Neural cell (in vitro differentiated cells): ENCODE results near the gene LECT2. TPM values are rescaled to one million over a fixed set of nuclear protein-coding genes. Genes with fewer than 3 reads are reported as not detected.

Experiments
- H2AFZ ChIP-seq: fragments of 200-600, 300-800 bp; sonication (generic), shearing (Covaris generic); 2 replicates; pipeline ENCODE4 v1.6.0; 2014; ENCODE audit warnings: low read depth, mild to moderate bottlenecking, antibody characterized with exemption, low read length, moderate library complexity
- H3F3A ChIP-seq: fragments of 200-600 bp; shearing (Covaris generic); 2 replicates; pipeline ENCODE4 v1.6.1; 2016; ENCODE audit warnings: mild to moderate bottlenecking, moderate library complexity, mixed read lengths, antibody characterized with exemption, low read length; ENCODE audit not compliant: insufficient read depth, poor library complexity, severe bottlenecking
- H3K27ac ChIP-seq: fragments of 200-600, 300-800 bp; sonication (generic), shearing (Covaris generic); 2 replicates; pipeline ENCODE4 v1.5.1; 2014; ENCODE audit warnings: mild to moderate bottlenecking, low read length, moderate library complexity
- H3K27me3 ChIP-seq: fragments of 300-800, 200-600 bp; sonication (generic), shearing (Covaris generic); 2 replicates; pipeline ENCODE4 v1.6.0; 2014; ENCODE audit warnings: mild to moderate bottlenecking, low read depth, low read length, moderate library complexity; ENCODE audit not compliant: insufficient read depth
- H3K36me3 ChIP-seq: fragments of 300-800, 200-600 bp; sonication (generic), shearing (Covaris generic); 2 replicates; pipeline ENCODE4 v1.5.1; 2014; ENCODE audit warnings: mild to moderate bottlenecking, antibody characterized with exemption, low read length, moderate library complexity; ENCODE audit not compliant: insufficient read depth
- H3K4me2 ChIP-seq: fragments of 300-800, 200-600 bp; sonication (generic), shearing (Covaris generic); 2 replicates; pipeline ENCODE4 v1.6.0; 2014; ENCODE audit warnings: mild to moderate bottlenecking, low read length
- H3K4me3 ChIP-seq: fragments of 300-800, 200-600 bp; sonication (generic), shearing (Covaris generic); 2 replicates; pipeline ENCODE4 v1.5.1; 2014; ENCODE audit warnings: mild to moderate bottlenecking, low read length, moderate library complexity
- H3K79me2 ChIP-seq: fragments of 200-600 bp; shearing (Covaris generic); replicated peaks from 2 replicates; pipeline ENCODE4 v1.6.0; 2014; ENCODE audit warnings: mild to moderate bottlenecking, low read length, moderate library complexity; ENCODE audit not compliant: insufficient read depth
- H3K9ac ChIP-seq: fragments of 300-800, 200-600 bp; sonication (generic), shearing (Covaris generic); 2 replicates; pipeline ENCODE4 v1.6.1; 2016; ENCODE audit warnings: mild to moderate bottlenecking, low read length, mixed read lengths
- H3K9me2 ChIP-seq: fragments of 200-600 bp; shearing (Covaris generic); 2 replicates; pipeline ENCODE4 v1.6.1; 2016; ENCODE audit warnings: mild to moderate bottlenecking, low read length, mixed read lengths; ENCODE audit not compliant: insufficient read depth
- H3K9me3 ChIP-seq: fragments of 200-600, 300-800 bp; sonication (generic), shearing (Covaris generic); 2 replicates; pipeline ENCODE4 v1.6.1; 2016; ENCODE audit warnings: mild to moderate bottlenecking, mixed run types, low read length, moderate library complexity, mixed read lengths
- H4K20me1 ChIP-seq: fragments of 200-600 bp; shearing (Covaris generic); 2 replicates; pipeline ENCODE4 v1.6.1; 2016; ENCODE audit warnings: mild to moderate bottlenecking, mixed run types; ENCODE audit not compliant: insufficient read depth
- EP300 ChIP-seq: fragments of 450-650 bp; conservative IDR thresholded peaks from 2 replicates; pipeline ENCODE4 v1.6.1; 2014; ENCODE audit warnings: antibody characterized with exemption, mild to moderate bottlenecking, moderate library complexity; ENCODE audit not compliant: poor library complexity, severe bottlenecking
- EZH2 ChIP-seq: fragments of 200-600, 300-800 bp; shearing (Covaris generic), sonication (generic); IDR thresholded peaks from 2 replicates; pipeline ENCODE4 v1.6.1; 2014; ENCODE audit warnings: antibody characterized with exemption, low read length, borderline replicate concordance, mild to moderate bottlenecking; ENCODE audit not compliant: insufficient read depth, poor library complexity, severe bottlenecking
- MXI1 ChIP-seq: fragments of 450-650 bp; conservative IDR thresholded peaks from 2 replicates; pipeline ENCODE4 v1.6.1; 2014; ENCODE audit warnings: antibody characterized with exemption, mild to moderate bottlenecking; ENCODE audit not compliant: poor library complexity, severe bottlenecking
- POLR2AphosphoS5 ChIP-seq: IDR thresholded peaks from 2 replicates; pipeline ENCODE4 v1.6.1; 2012
- RAD21 ChIP-seq: fragments of 450-650 bp; conservative IDR thresholded peaks from 2 replicates; pipeline ENCODE4 v1.6.1; 2014; ENCODE audit warnings: antibody characterized with exemption, mild to moderate bottlenecking, moderate library complexity
- REST ChIP-seq: IDR thresholded peaks from 2 replicates; pipeline ENCODE4 v1.6.1; 2012; ENCODE audit warnings: borderline replicate concordance
- SMC3 ChIP-seq: fragments of 450-650 bp; conservative IDR thresholded peaks from 2 replicates; pipeline ENCODE4 v1.6.1; 2014; ENCODE audit warnings: antibody characterized with exemption, mild to moderate bottlenecking, moderate library complexity; ENCODE audit not compliant: poor library complexity
- TAF1 ChIP-seq: IDR thresholded peaks from 2 replicates; pipeline ENCODE4 v1.6.1; 2012; ENCODE audit warnings: low read depth
- polyA plus RNA-seq: library from polyadenylated mRNA; depleted of rRNA; stranded (reverse); fragments of >200 nt; gene quantifications from 2 replicates; pipeline ENCODE4 v1.2.3, GENCODE V29; 2014
- TF ChIP-seq, protein P1 (sequence below): fragments of 450-650 bp; IDR thresholded peaks from 2 replicates; pipeline ENCODE4 v1.5.1; 2014; ENCODE audit warnings: antibody characterized with exemption, mild to moderate bottlenecking, moderate library complexity; ENCODE audit not compliant: poor library complexity, severe bottlenecking

Gene LECT2
- polyA plus RNA-seq, 1 donor from 2014 or later, result not detected

DNA sequence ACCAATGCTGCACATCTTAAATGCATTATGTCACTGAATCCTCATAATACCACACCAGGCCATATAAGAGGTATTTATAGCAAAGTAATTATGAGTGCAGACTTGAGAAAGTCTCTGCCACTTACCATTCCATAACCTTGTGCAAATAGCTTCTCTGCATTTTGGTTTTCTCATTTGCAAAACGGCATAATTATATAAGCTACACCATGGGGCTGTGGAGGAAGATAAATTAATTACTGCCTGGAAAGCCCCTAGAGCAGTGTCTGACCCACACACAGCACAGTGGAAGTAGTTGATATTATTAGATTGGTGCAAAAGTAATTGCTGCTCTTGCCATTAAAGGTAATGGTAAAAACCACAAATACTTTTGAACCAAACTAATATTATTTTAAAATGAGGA lies 49.6 kb downstream of the LECT2 start:
- Histone ChIP-seq H3K9ac (no peak overlapping the region), H3K27me3 (no peaks in the 10 kb centered on the region), H3K9me2 (no peaks in the 10 kb centered on the region), H3K79me2 (no peaks in the 10 kb centered on the region), H3K9me3 (no peaks in the 10 kb centered on the region), H3K36me3 (no peaks in the 10 kb centered on the region), H3F3A (no peaks in the 10 kb centered on the region), H4K20me1 (no peaks in the 10 kb centered on the region), H3K27ac (no peak overlapping the region), H3K4me3 (no peak overlapping the region), H2AFZ (no peak overlapping the region), H3K4me2 (no peak overlapping the region)
- no peak for TF ChIP-seq EZH2
- no peak for TF ChIP-seq POLR2AphosphoS5
- no peak for TF ChIP-seq REST
- TF ChIP-seq, protein P1, sequence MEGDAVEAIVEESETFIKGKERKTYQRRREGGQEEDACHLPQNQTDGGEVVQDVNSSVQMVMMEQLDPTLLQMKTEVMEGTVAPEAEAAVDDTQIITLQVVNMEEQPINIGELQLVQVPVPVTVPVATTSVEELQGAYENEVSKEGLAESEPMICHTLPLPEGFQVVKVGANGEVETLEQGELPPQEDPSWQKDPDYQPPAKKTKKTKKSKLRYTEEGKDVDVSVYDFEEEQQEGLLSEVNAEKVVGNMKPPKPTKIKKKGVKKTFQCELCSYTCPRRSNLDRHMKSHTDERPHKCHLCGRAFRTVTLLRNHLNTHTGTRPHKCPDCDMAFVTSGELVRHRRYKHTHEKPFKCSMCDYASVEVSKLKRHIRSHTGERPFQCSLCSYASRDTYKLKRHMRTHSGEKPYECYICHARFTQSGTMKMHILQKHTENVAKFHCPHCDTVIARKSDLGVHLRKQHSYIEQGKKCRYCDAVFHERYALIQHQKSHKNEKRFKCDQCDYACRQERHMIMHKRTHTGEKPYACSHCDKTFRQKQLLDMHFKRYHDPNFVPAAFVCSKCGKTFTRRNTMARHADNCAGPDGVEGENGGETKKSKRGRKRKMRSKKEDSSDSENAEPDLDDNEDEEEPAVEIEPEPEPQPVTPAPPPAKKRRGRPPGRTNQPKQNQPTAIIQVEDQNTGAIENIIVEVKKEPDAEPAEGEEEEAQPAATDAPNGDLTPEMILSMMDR, result no peak
- TF ChIP-seq EP300, result no peak
- TF ChIP-seq MXI1, result no peak
- TF ChIP-seq SMC3, result no peak

- Histone ChIP-seq H3F3A (no peaks in the 10 kb centered on the region), H3K36me3 (no peaks in the 10 kb centered on the region), H3K9me3 (no peaks in the 10 kb centered on the region), H3K27me3 (no peaks in the 10 kb centered on the region), H3K9ac (no peak overlapping the region), H3K79me2 (no peaks in the 10 kb centered on the region), H4K20me1 (no peaks in the 10 kb centered on the region), H2AFZ (no peak overlapping the region), H3K27ac (no peak overlapping the region), H3K4me3 (no peak overlapping the region), H3K4me2 (no peak overlapping the region), H3K9me2 (no peaks in the 10 kb centered on the region)
- TF ChIP-seq RAD21, result no peak
- no peak for TF ChIP-seq MXI1
- no peak for TF ChIP-seq SMC3
- TF ChIP-seq POLR2AphosphoS5, result no peak
- TF ChIP-seq, protein P1, result no peak
- no peak for TF ChIP-seq TAF1
- TF ChIP-seq EP300, result no peak
- no peak for TF ChIP-seq REST
- TF ChIP-seq EZH2, result no peak
Measured at GRCh38 chr5:135901633-135902032, 53.1 kb downstream of the LECT2 start.
